ENCODE results near the gene PDCD4.
"Not testable (repeated sequence)": the region's sequence is repeated elsewhere in the genome, so short reads cannot be mapped to it uniquely, and the experiment has no call there.

Gene PDCD4

GRCh38 chr10:110865186-110865808, 6.4 kb upstream of the PDCD4 start:
- H3K36me3 ChIP-seq: no peaks in the 10 kb centered on the region
- no peak for TF ChIP-seq Cebpa-rat (IDR thresholded peaks at IDR 0.05)
- no peaks in the 10 kb centered on the region for H3K9me3 ChIP-seq
- H3K9ac ChIP-seq: 0 out of 2 replicates have a peak overlapping the region, but pooled peaks have one; percentile 13
- no peaks in the 10 kb centered on the region for H3K27me3 ChIP-seq
- peaks cover 86% of the 10 kb centered on the region for H3K4me1 ChIP-seq
- H3K4me2 ChIP-seq: peak overlapping the region; percentile 63
- peak overlapping the region; percentile 80 for H3K27ac ChIP-seq
- no peak overlapping the region for H3K4me3 ChIP-seq
- H4K20me1 ChIP-seq: no peaks in the 10 kb centered on the region

- no peak overlapping the region for H3K9ac ChIP-seq
- H3K4me1 ChIP-seq: peaks cover 86% of the 10 kb centered on the region
- no peaks in the 10 kb centered on the region for H3K27me3 ChIP-seq
Observed at GRCh38 chr10:110865809-110866482, 5.8 kb upstream of the PDCD4 start.

GRCh38 chr10:110867011-110867806, 4.5 kb upstream of the PDCD4 start:
- not testable (repeated sequence) for H3K4me3 ChIP-seq

More at GRCh38 chr10:110865809-110866482, 5.8 kb upstream of the PDCD4 start:
- no peaks in the 10 kb centered on the region for H3K36me3 ChIP-seq
- TF ChIP-seq Cebpa-rat (IDR thresholded peaks at IDR 0.05): no peak
- no peaks in the 10 kb centered on the region for H3K9me3 ChIP-seq
- H3K4me3 ChIP-seq: no peak overlapping the region
- H3K4me2 ChIP-seq: peak overlapping the region; percentile 63; the same call in 1 of the 2 replicates
- no peaks in the 10 kb centered on the region for H4K20me1 ChIP-seq
- peak overlapping the region; percentile 80; the same call in 1 of the 2 replicates for H3K27ac ChIP-seq

GRCh38 chr10:110867807-110868465, 3.8 kb upstream of the PDCD4 start:
- Histone ChIP-seq H3K4me3 (no peak overlapping the region), H4K20me1 (0 out of 2 replicates have a peak, but pooled peaks cover under 1% of the 10 kb centered on the region), H3K4me2 (peak overlapping the region; percentile 36; the same call in 1 of the 2 replicates), H3K36me3 (no peaks in the 10 kb centered on the region), H3K27ac (no peak overlapping the region), H3K27me3 (no peaks in the 10 kb centered on the region), H3K9me3 (no peaks in the 10 kb centered on the region), H3K9ac (no peak overlapping the region), H3K4me1 (peaks cover 73% of the 10 kb centered on the region)
- no peak for TF ChIP-seq Cebpa-rat (IDR thresholded peaks at IDR 0.05)

More at GRCh38 chr10:110867011-110867806, 4.5 kb upstream of the PDCD4 start:
- not testable (repeated sequence) for H4K20me1 ChIP-seq, H3K27me3 ChIP-seq, H3K9me3 ChIP-seq, H3K36me3 ChIP-seq, H3K27ac ChIP-seq, H3K9ac ChIP-seq
- peaks cover 81% of the 10 kb centered on the region for H3K4me1 ChIP-seq
- H3K4me2 ChIP-seq: peak overlapping the region; percentile 36; the same call in 1 of the 2 replicates

GRCh38 chr10:110868981-110869380, 2.7 kb upstream of the PDCD4 start:
- Histone ChIP-seq H3K9ac (no peak overlapping the region), H3K4me2 (peak overlapping the region; percentile 35), H4K20me1 (peaks cover 11% of the 10 kb centered on the region), H3K36me3 (no peaks in the 10 kb centered on the region), H3K27me3 (no peaks in the 10 kb centered on the region), H3K27ac (no peak overlapping the region), H3K4me3 (no peak overlapping the region), H3K4me1 (peaks cover 70% of the 10 kb centered on the region), H3K9me3 (no peaks in the 10 kb centered on the region)
- TF ChIP-seq Cebpa-rat (IDR thresholded peaks at IDR 0.05): no peak

- Histone ChIP-seq H3K9me3 (no peaks in the 10 kb centered on the region), H3K4me3 (peak overlapping the region; percentile 80), H3K9ac (peak overlapping the region; percentile 86), H3K4me2 (peak overlapping the region; percentile 83), H3K4me1 (peaks cover 61% of the 10 kb centered on the region), H3K27me3 (no peaks in the 10 kb centered on the region), H4K20me1 (peaks cover 26% of the 10 kb centered on the region), H3K27ac (peak overlapping the region; percentile 90), H3K36me3 (peaks cover under 1% of the 10 kb centered on the region; the same call in 1 of the 2 replicates)
- TF ChIP-seq Cebpa-rat (IDR thresholded peaks at IDR 0.05): no peak
Observed at GRCh38 chr10:110870823-110871297, 868 bp upstream of the PDCD4 start.

- peak overlapping the region; percentile 90 for H3K27ac ChIP-seq
- H3K9me3 ChIP-seq: no peaks in the 10 kb centered on the region
- H3K9ac ChIP-seq: peak overlapping the region; percentile 86
- peaks cover 4% of the 10 kb centered on the region; the same call in 1 of the 2 replicates for H3K36me3 ChIP-seq
- peak; percentile 65; the same call in 1 of the 2 replicates for TF ChIP-seq Cebpa-rat (IDR thresholded peaks at IDR 0.05)
- peak overlapping the region; percentile 83 for H3K4me2 ChIP-seq
- H3K27me3 ChIP-seq: no peaks in the 10 kb centered on the region
- peak overlapping the region; percentile 80 for H3K4me3 ChIP-seq
- H3K4me1 ChIP-seq: peaks cover 56% of the 10 kb centered on the region
- H4K20me1 ChIP-seq: peaks cover 35% of the 10 kb centered on the region
Observed at GRCh38 chr10:110872145-110872983, 636 bp downstream of the PDCD4 start.

GRCh38 chr10:110872984-110873923, 1.5 kb downstream of the PDCD4 start:
- Histone ChIP-seq H4K20me1 (peaks cover 37% of the 10 kb centered on the region), H3K4me3 (peak overlapping the region; percentile 80), H3K27me3 (no peaks in the 10 kb centered on the region)

More at GRCh38 chr10:110872984-110873923, 1.5 kb downstream of the PDCD4 start:
- TF ChIP-seq Cebpa-rat (IDR thresholded peaks at IDR 0.05): no peak
- H3K9ac ChIP-seq: peak overlapping the region; percentile 86
- H3K4me1 ChIP-seq: peaks cover 47% of the 10 kb centered on the region
- H3K4me2 ChIP-seq: peak overlapping the region; percentile 83
- H3K36me3 ChIP-seq: peaks cover 8% of the 10 kb centered on the region; the same call in 1 of the 2 replicates
- no peaks in the 10 kb centered on the region for H3K9me3 ChIP-seq
- H3K27ac ChIP-seq: peak overlapping the region; percentile 90

All from BLaER1 (cell line).